GM23338 (cell line): ENCODE data around the gene SRP54. TPM values are rescaled to one million over a fixed set of nuclear protein-coding genes. Genes with fewer than 3 reads are reported as not detected.

Experiments
- ATAC-seq: fragments of 200-7000 bp; cut with Tn5 transposase; 3 replicates; pipeline ENCODE4 v1.9.1; 2020
- DNase-seq: peaks from one replicate; pipeline ENCODE4 v3.0.0-alpha.2; 2015; ENCODE audit warnings: low spot score
- H2AFZ ChIP-seq: fragments of 200-600 bp; sonication (generic); 2 replicates; pipeline ENCODE4 v1.8.0; 2016; ENCODE audit warnings: antibody characterized with exemption, mild to moderate bottlenecking, moderate library complexity
- H3F3A ChIP-seq: fragments of 200-600 bp; sonication (generic); replicated peaks from 2 replicates; pipeline ENCODE4 v1.8.0; 2017; ENCODE audit warnings: antibody characterized with exemption, mixed run types, low read depth
- H3K27ac ChIP-seq: fragments of 200-600 bp; sonication (generic); 2 replicates; pipeline ENCODE4 v1.6.1; 2016; ENCODE audit warnings: low read depth
- H3K27me3 ChIP-seq: fragments of 200-600 bp; sonication (generic); 2 replicates; pipeline ENCODE4 v1.8.0; 2016; ENCODE audit warnings: mild to moderate bottlenecking, mixed run types, moderate library complexity; ENCODE audit not compliant: insufficient read depth
- H3K36me3 ChIP-seq: fragments of 200-600 bp; sonication (generic); 2 replicates; pipeline ENCODE4 v1.8.0; 2016; ENCODE audit warnings: mild to moderate bottlenecking; ENCODE audit not compliant: insufficient read depth
- H3K4me1 ChIP-seq: fragments of 200-600 bp; sonication (generic); 2 replicates; pipeline ENCODE4 v1.8.0; 2016; ENCODE audit warnings: mild to moderate bottlenecking, moderate library complexity; ENCODE audit not compliant: insufficient read depth
- H3K4me2 ChIP-seq: fragments of 200-600 bp; sonication (generic); 2 replicates; pipeline ENCODE4 v1.7.1; 2017; ENCODE audit warnings: mixed run types
- H3K4me3 ChIP-seq: fragments of 200-600 bp; sonication (generic); 2 replicates; pipeline ENCODE4 v1.6.1; 2016; ENCODE audit warnings: mixed run types
- H3K79me2 ChIP-seq: fragments of 200-600 bp; sonication (generic); replicated peaks from 2 replicates; pipeline ENCODE4 v1.8.0; 2017; ENCODE audit warnings: mild to moderate bottlenecking; ENCODE audit not compliant: insufficient read depth
- H3K9me2 ChIP-seq: fragments of 200-600 bp; sonication (generic); 2 replicates; pipeline ENCODE4 v1.8.0; 2017; ENCODE audit not compliant: insufficient read depth
- H4K20me1 ChIP-seq: fragments of 200-600 bp; sonication (generic); replicated peaks from 2 replicates; pipeline ENCODE4 v1.8.0; 2017; ENCODE audit warnings: mild to moderate bottlenecking; ENCODE audit not compliant: insufficient read depth
- H3K27ac Mint-ChIP-seq: 2 replicates; pipeline ENCODE4 v1.8.0; 2020; ENCODE audit warnings: inconsistent platforms, mild to moderate bottlenecking, moderate library complexity, mixed read lengths
- H3K27me3 Mint-ChIP-seq: 3 replicates; pipeline ENCODE4 v1.8.0; 2022; ENCODE audit warnings: low read depth, mild to moderate bottlenecking, moderate library complexity, mixed read lengths, inconsistent platforms; ENCODE audit not compliant: insufficient read depth, poor library complexity
- H3K36me3 Mint-ChIP-seq: 3 replicates; pipeline ENCODE4 v1.8.0; 2021; ENCODE audit warnings: low read depth, mild to moderate bottlenecking, inconsistent platforms, moderate library complexity, mixed read lengths
- H3K4me1 Mint-ChIP-seq: 3 replicates; pipeline ENCODE4 v1.8.0; 2020; ENCODE audit warnings: mild to moderate bottlenecking, inconsistent platforms, mixed read lengths
- H3K4me3 Mint-ChIP-seq: 3 replicates; pipeline ENCODE4 v1.8.0; 2021; ENCODE audit warnings: moderate library complexity, mild to moderate bottlenecking, inconsistent platforms, mixed read lengths
- H3K9me3 Mint-ChIP-seq: 3 replicates; pipeline ENCODE4 v1.8.0; 2020; ENCODE audit warnings: moderate library complexity, mild to moderate bottlenecking, inconsistent platforms, mixed read lengths
- CREB1 ChIP-seq: fragments of 250-450 bp; sonication (Bioruptor Pico); IDR thresholded peaks from 2 replicates; pipeline ENCODE4 v1.5.0; 2020; ENCODE audit warnings: low read depth, mild to moderate bottlenecking, moderate library complexity
- CTCF ChIP-seq, 2 experiments: fragments of 200-600 bp in 1 of 2; sonication (generic) in 1 of 2; conservative IDR thresholded peaks; 2 replicates each; pipeline versions ENCODE4 v1.5.1 to v1.6.1; 2016 to 2017; ENCODE audit warnings: antibody characterized with exemption in 2 of 2, low read depth in 2 of 2, mild to moderate bottlenecking in 2 of 2, moderate library complexity in 1 of 2
- ETS1 ChIP-seq: IDR thresholded peaks from 2 replicates; pipeline ENCODE4 v1.6.1; 2016; ENCODE audit warnings: antibody characterized with exemption
- EZH2 ChIP-seq: fragments of 200-600 bp; sonication (generic); IDR thresholded peaks from one replicate; pipeline ENCODE4 v1.8.0; 2017; ENCODE audit warnings: antibody characterized with exemption, mild to moderate bottlenecking, low read depth; ENCODE audit not compliant: unreplicated experiment
- EZH2phosphoT487 ChIP-seq: fragments of 200-600 bp; sonication (generic); IDR thresholded peaks from one replicate; pipeline ENCODE4 v1.8.1; 2018; ENCODE audit warnings: antibody characterized with exemption; ENCODE audit not compliant: unreplicated experiment
- JUNB ChIP-seq: IDR thresholded peaks from one replicate; pipeline ENCODE4 v1.6.1; 2016; ENCODE audit warnings: antibody characterized with exemption; ENCODE audit not compliant: unreplicated experiment
- NANOG ChIP-seq: IDR thresholded peaks from 2 replicates; pipeline ENCODE4 v1.6.1; 2016; ENCODE audit warnings: antibody characterized with exemption, borderline replicate concordance
- POLR2AphosphoS5 ChIP-seq: IDR thresholded peaks from 2 replicates; pipeline ENCODE4 v1.6.1; 2016; ENCODE audit warnings: antibody characterized with exemption, low read depth
- REST ChIP-seq: IDR thresholded peaks from one replicate; pipeline ENCODE4 v1.6.1; 2018; ENCODE audit warnings: antibody characterized with exemption; ENCODE audit not compliant: unreplicated experiment
- STAT1 ChIP-seq: IDR thresholded peaks from one replicate; pipeline ENCODE4 v1.6.1; 2016; ENCODE audit warnings: antibody characterized with exemption; ENCODE audit not compliant: unreplicated experiment
- ZNF114 ChIP-seq: fragments of 250-450 bp; sonication (Bioruptor Pico); IDR thresholded peaks from 2 replicates; pipeline ENCODE4 v1.5.0; 2020; ENCODE audit warnings: mild to moderate bottlenecking, moderate library complexity
- ZNF331 ChIP-seq: fragments of 250-450 bp; sonication (Bioruptor Pico); IDR thresholded peaks from 2 replicates; pipeline ENCODE4 v1.5.0; 2020; ENCODE audit warnings: low read depth, mild to moderate bottlenecking, moderate library complexity
- ZNF462 ChIP-seq: fragments of 250-450 bp; sonication (Bioruptor Pico); IDR thresholded peaks from 2 replicates; pipeline ENCODE4 v1.5.0; 2020; ENCODE audit warnings: mild to moderate bottlenecking, moderate library complexity
- polyA plus RNA-seq: library from polyadenylated mRNA; unstranded; fragments of >200 nt; fragmentation: Nextera tagmentation; extraction: Ambion mirVana; gene quantifications from 2 replicates; pipeline ENCODE4 v1.2.1, GENCODE V29; 2016
- total RNA-seq: library from RNA; depleted of rRNA; stranded (reverse); fragments of >200 nt; shearing (Covaris generic); gene quantifications from 2 replicates; pipeline ENCODE4 v1.2.3, GENCODE V29; 2014

The SRP54 gene
- total and polyA plus RNA-seq, 2 experiments from 2014 or later, result 60.4 to 77.5 TPM

GRCh38 chr14:35047976-35048513, 65.3 kb downstream of the SRP54 start:
- Histone ChIP-seq H3K27ac (no peak overlapping the region), H3F3A (peaks cover 10% of the 10 kb centered on the region), H3K79me2 (peaks cover 16% of the 10 kb centered on the region), H4K20me1 (no peaks in the 10 kb centered on the region), H3K4me2 (peak overlapping the region; percentile 95; the same call in 1 of the 2 replicates), H3K4me1 (peaks cover 7% of the 10 kb centered on the region), H3K27me3 (no peaks in the 10 kb centered on the region), H3K36me3 (no peaks in the 10 kb centered on the region), H3K9me2 (no peaks in the 10 kb centered on the region), H2AFZ (no peak overlapping the region), H3K4me3 (peak overlapping the region; percentile 87)
- ATAC-seq, result no peak
- H3K9me3 Mint-ChIP-seq, result no peaks in the 10 kb centered on the region
- H3K4me1 Mint-ChIP-seq, result peaks cover 11% of the 10 kb centered on the region
- no peak overlapping the region for H3K27ac Mint-ChIP-seq
- H3K4me3 Mint-ChIP-seq, result peak overlapping the region; percentile 93
- TF ChIP-seq EZH2phosphoT487, result no peak
- TF ChIP-seq STAT1, result no peak
- no peak for TF ChIP-seq POLR2AphosphoS5
- no peak for TF ChIP-seq ETS1
- no peak for TF ChIP-seq ZNF331 (CRISPR knock-in tag)
- no peak for TF ChIP-seq CTCF (conservative IDR thresholded peaks at IDR 0.05; ENCODE audit: low read depth in 2 of 2)
- TF ChIP-seq JUNB, result no peak
- TF ChIP-seq NANOG, result no peak
- no peak for TF ChIP-seq REST
- TF ChIP-seq CREB1 (CRISPR knock-in tag), result no peak
- no peak for TF ChIP-seq EZH2
- no peak for TF ChIP-seq ZNF114
- TF ChIP-seq ZNF462 (CRISPR knock-in tag), result no peak
- DNase-seq, result no peak
- H3K27me3 Mint-ChIP-seq, result no peaks in the 10 kb centered on the region
- H3K36me3 Mint-ChIP-seq, result peaks cover 13% of the 10 kb centered on the region; the same call in 2 of the 3 replicates
